ENCODE data around the gene CFHR3.
"Not testable (repeated sequence)": the region's sequence is repeated elsewhere in the genome, so short reads cannot be mapped to it uniquely, and the experiment has no call there.

DNA sequence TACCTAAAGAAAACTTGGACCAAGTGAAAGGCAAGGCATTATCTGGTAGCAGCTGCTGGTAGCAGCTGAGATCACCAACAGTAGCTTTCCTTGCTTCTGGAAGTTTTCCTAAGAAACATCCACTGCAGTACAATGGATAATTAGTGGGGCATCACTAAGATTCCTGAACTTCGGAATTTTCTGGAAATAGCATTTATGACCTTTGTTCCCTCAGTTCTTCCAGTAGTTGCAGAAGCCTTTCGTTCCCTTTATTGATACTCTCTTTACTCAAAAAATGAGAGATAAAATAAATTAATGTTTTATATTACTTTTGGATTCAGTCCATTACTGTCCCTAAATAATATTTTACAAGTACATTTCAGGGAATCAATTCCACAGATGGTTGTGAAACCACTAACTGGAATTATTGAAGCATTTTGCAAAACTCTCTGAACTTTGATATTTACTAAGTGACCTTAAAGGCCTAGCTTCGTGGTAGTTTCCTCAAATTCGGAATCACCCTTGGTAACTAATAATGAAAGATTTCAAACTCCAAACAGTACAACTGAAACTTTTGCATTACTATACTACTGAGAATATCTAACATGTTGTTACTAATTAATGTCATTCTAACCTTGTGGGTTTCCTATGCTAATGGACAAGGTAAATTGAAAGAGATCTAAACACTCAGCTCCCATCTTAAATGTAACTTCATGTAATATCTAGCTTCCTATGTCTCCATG is 9.5 kb upstream of the CFHR3 start:
- TF ChIP-seq, protein P1, sequence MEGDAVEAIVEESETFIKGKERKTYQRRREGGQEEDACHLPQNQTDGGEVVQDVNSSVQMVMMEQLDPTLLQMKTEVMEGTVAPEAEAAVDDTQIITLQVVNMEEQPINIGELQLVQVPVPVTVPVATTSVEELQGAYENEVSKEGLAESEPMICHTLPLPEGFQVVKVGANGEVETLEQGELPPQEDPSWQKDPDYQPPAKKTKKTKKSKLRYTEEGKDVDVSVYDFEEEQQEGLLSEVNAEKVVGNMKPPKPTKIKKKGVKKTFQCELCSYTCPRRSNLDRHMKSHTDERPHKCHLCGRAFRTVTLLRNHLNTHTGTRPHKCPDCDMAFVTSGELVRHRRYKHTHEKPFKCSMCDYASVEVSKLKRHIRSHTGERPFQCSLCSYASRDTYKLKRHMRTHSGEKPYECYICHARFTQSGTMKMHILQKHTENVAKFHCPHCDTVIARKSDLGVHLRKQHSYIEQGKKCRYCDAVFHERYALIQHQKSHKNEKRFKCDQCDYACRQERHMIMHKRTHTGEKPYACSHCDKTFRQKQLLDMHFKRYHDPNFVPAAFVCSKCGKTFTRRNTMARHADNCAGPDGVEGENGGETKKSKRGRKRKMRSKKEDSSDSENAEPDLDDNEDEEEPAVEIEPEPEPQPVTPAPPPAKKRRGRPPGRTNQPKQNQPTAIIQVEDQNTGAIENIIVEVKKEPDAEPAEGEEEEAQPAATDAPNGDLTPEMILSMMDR (conservative IDR thresholded peaks at IDR 0.05 in 1 of 2, IDR thresholded peaks at IDR 0.05 in 1 of 2; ENCODE audit: low read depth in 1 of 2, low read length in 2 of 2): not testable (repeated sequence)
- TF ChIP-seq EZH2 (IDR thresholded peaks at IDR 0.05; ENCODE audit: low read length, missing control alignments): not testable (repeated sequence)

Measured in fibroblast of lung (primary cell).